H9 (cell line): ENCODE data around the gene CTNNB1. TPM values are rescaled to one million over a fixed set of nuclear protein-coding genes. Genes with fewer than 3 reads are reported as not detected.

Experiments used
- DNase-seq: peaks from one replicate; pipeline ENCODE4 v3.0.0-alpha.2; 2017
- H2AFZ ChIP-seq: one replicate; pipeline ENCODE4 v1.6.1; 2013; ENCODE audit warnings: mild to moderate bottlenecking, low read length, control low read depth, moderate library complexity
- H2AK5ac ChIP-seq: 2 replicates; pipeline ENCODE4 v1.6.1; 2013; ENCODE audit warnings: low read length, control low read depth, mixed read lengths; ENCODE audit not compliant: insufficient read length
- H2BK120ac ChIP-seq: one replicate; pipeline ENCODE4 v1.6.1; 2013; ENCODE audit warnings: low read depth, mild to moderate bottlenecking, low read length, control low read depth, inconsistent platforms; ENCODE audit not compliant: poor library complexity, severe bottlenecking
- H2BK12ac ChIP-seq: 2 replicates; pipeline ENCODE4 v1.6.1; 2013; ENCODE audit warnings: low read length, control low read depth, mixed read lengths, low read depth; ENCODE audit not compliant: insufficient read length
- H2BK15ac ChIP-seq: 2 replicates; pipeline ENCODE4 v1.6.1; 2013; ENCODE audit warnings: low read depth, low read length, control low read depth
- H2BK20ac ChIP-seq: one replicate; pipeline ENCODE4 v1.6.1; 2013; ENCODE audit warnings: low read depth, mild to moderate bottlenecking, low read length, control low read depth, inconsistent platforms; ENCODE audit not compliant: poor library complexity, severe bottlenecking
- H2BK5ac ChIP-seq: 2 replicates; pipeline ENCODE4 v1.6.1; 2013; ENCODE audit warnings: low read length, control low read depth, mixed read lengths; ENCODE audit not compliant: insufficient read length
- H3K14ac ChIP-seq: 2 replicates; pipeline ENCODE4 v1.6.1; 2013; ENCODE audit warnings: low read length, control low read depth; ENCODE audit not compliant: insufficient read depth
- H3K18ac ChIP-seq: 2 replicates; pipeline ENCODE4 v1.6.1; 2013; ENCODE audit warnings: low read depth, mild to moderate bottlenecking, mixed read lengths, low read length, control low read depth; ENCODE audit not compliant: insufficient read length
- H3K23ac ChIP-seq: 2 replicates; pipeline ENCODE4 v1.6.1; 2013; ENCODE audit warnings: low read length, control low read depth, mixed read lengths, low read depth; ENCODE audit not compliant: insufficient read length
- H3K23me2 ChIP-seq: 2 replicates; pipeline ENCODE4 v1.6.1; 2013; ENCODE audit warnings: low read depth, mild to moderate bottlenecking, mixed read lengths, low read length, control low read depth; ENCODE audit not compliant: insufficient read length, poor library complexity, severe bottlenecking
- H3K27ac ChIP-seq: 2 replicates; pipeline ENCODE4 v1.5.1; 2013; ENCODE audit warnings: low read length, control low read depth, mixed read lengths, low read depth; ENCODE audit not compliant: insufficient read length
- H3K27me3 ChIP-seq: 2 replicates; pipeline ENCODE4 v1.6.1; 2013; ENCODE audit warnings: low read length, control low read depth, inconsistent platforms; ENCODE audit not compliant: insufficient read depth
- H3K4ac ChIP-seq: 2 replicates; pipeline ENCODE4 v1.6.1; 2013; ENCODE audit warnings: low read depth, mild to moderate bottlenecking, control low read depth, inconsistent platforms, low read length, moderate library complexity
- H3K4me1 ChIP-seq: 2 replicates; pipeline ENCODE4 v1.6.1; 2013; ENCODE audit warnings: low read length, control low read depth, inconsistent platforms; ENCODE audit not compliant: insufficient read depth
- H3K4me2 ChIP-seq: 2 replicates; pipeline ENCODE4 v1.6.1; 2013; ENCODE audit warnings: low read length, control low read depth, mixed read lengths; ENCODE audit not compliant: insufficient read length, insufficient read depth
- H3K56ac ChIP-seq: 2 replicates; pipeline ENCODE4 v1.6.1; 2013; ENCODE audit warnings: low read depth, mild to moderate bottlenecking, mixed read lengths, low read length, control low read depth; ENCODE audit not compliant: insufficient read length
- H3K79me1 ChIP-seq: 2 replicates; pipeline ENCODE4 v1.6.1; 2013; ENCODE audit warnings: low read depth, mild to moderate bottlenecking, moderate library complexity, low read length, control low read depth, inconsistent platforms; ENCODE audit not compliant: insufficient read depth, poor library complexity, severe bottlenecking
- H3K79me2 ChIP-seq: 2 replicates; pipeline ENCODE4 v1.6.1; 2013; ENCODE audit warnings: low read length, control low read depth, inconsistent platforms; ENCODE audit not compliant: insufficient read depth
- H3K9ac ChIP-seq: 2 replicates; pipeline ENCODE4 v1.6.1; 2013; ENCODE audit warnings: low read length, control low read depth, mixed read lengths; ENCODE audit not compliant: insufficient read length; ENCODE audit errors: extremely low read depth
- H3K9me3 ChIP-seq: one replicate; pipeline ENCODE4 v1.6.1; 2013; ENCODE audit warnings: low read depth, low read length, inconsistent platforms; ENCODE audit not compliant: control insufficient read depth
- H3T11ph ChIP-seq: one replicate; pipeline ENCODE4 v1.6.1; 2013; ENCODE audit warnings: mild to moderate bottlenecking, low read length, control low read depth, inconsistent platforms
- H4K20me1 ChIP-seq: one replicate; pipeline ENCODE4 v1.6.1; 2013; ENCODE audit not compliant: control insufficient read depth, insufficient read length, insufficient read depth
- H4K5ac ChIP-seq: 2 replicates; pipeline ENCODE4 v1.6.1; 2013; ENCODE audit warnings: low read depth, mild to moderate bottlenecking, mixed read lengths, low read length, control low read depth; ENCODE audit not compliant: insufficient read length
- H4K8ac ChIP-seq: replicated peaks from 2 replicates; pipeline ENCODE4 v1.6.1; 2013; ENCODE audit warnings: low read length, control low read depth, mixed read lengths, low read depth; ENCODE audit not compliant: insufficient read length
- H4K91ac ChIP-seq: 2 replicates; pipeline ENCODE4 v1.6.1; 2013; ENCODE audit warnings: low read depth, mild to moderate bottlenecking, moderate library complexity, mixed read lengths, low read length, control low read depth; ENCODE audit not compliant: insufficient read length
- H3K27ac Mint-ChIP-seq, 3 experiments: 2 replicates in 2 of 3; 3 replicates in 1 of 3; pipeline ENCODE4 v1.8.0; 2020 to 2021; ENCODE audit warnings: mixed read lengths in 3 of 3, mild to moderate bottlenecking in 1 of 3, moderate library complexity in 1 of 3
- H3K27me3 Mint-ChIP-seq: 2 replicates; pipeline ENCODE4 v1.8.0; 2021; ENCODE audit warnings: low read depth, mild to moderate bottlenecking, moderate library complexity, mixed read lengths
- H3K36me3 Mint-ChIP-seq, 3 experiments: 2 replicates in 2 of 3; 3 replicates in 1 of 3; pipeline ENCODE4 v1.8.0; 2020 to 2021; ENCODE audit warnings: low read depth in 3 of 3, mixed read lengths in 3 of 3; ENCODE audit not compliant: insufficient read depth in 1 of 3
- H3K4me1 Mint-ChIP-seq, 2 experiments: 2 replicates each; pipeline ENCODE4 v1.8.0; 2020; ENCODE audit warnings: mixed read lengths in 2 of 2
- H3K4me3 Mint-ChIP-seq, 2 experiments: 2 replicates in 1 of 2; 3 replicates in 1 of 2; pipeline ENCODE4 v1.8.0; 2020 to 2021; ENCODE audit warnings: mild to moderate bottlenecking in 2 of 2, mixed read lengths in 2 of 2, moderate library complexity in 1 of 2
- H3K9me3 Mint-ChIP-seq, 2 experiments: 2 replicates in 1 of 2; 3 replicates in 1 of 2; pipeline ENCODE4 v1.8.0; 2020; ENCODE audit warnings: mild to moderate bottlenecking in 2 of 2, mixed read lengths in 2 of 2, moderate library complexity in 1 of 2
- CTCF ChIP-seq: fragments of 200-600 bp; sonication (generic); conservative IDR thresholded peaks from 3 replicates; pipeline ENCODE4 v1.8.0; 2021; ENCODE audit warnings: antibody characterized with exemption, mild to moderate bottlenecking
- WGBS: extraction: QIAGEN DNeasy Blood & Tissue Kit; methylation state at CpG from one replicate; pipeline ENCODE4 v1.1.7; 2013; ENCODE audit warnings: missing lambda C conversion rate, low lambda C conversion rate, mixed read lengths; ENCODE audit not compliant: insufficient read length; ENCODE audit errors: extremely low coverage; 5-methylcytosine and 5-hydroxymethylcytosine counted together
- total RNA-seq: library from RNA; stranded (reverse); gene quantifications from 2 replicates; pipeline ENCODE4 v1.2.1, GENCODE V29; 2021

The CTNNB1 gene
- total RNA-seq, 1 experiment from 2014 or later, result 500 TPM

GRCh38 chr3:41286305-41286704 lies 87.0 kb downstream of the CTNNB1 start:
- WGBS, result no CpG with 5 or more reads among the region's 6 CpGs
- Histone ChIP-seq H3K4me1 (no peaks in the 10 kb centered on the region), H3K9me3 (no peaks in the 10 kb centered on the region), H3K4ac (no peak overlapping the region), H2BK120ac (no peak overlapping the region), H3T11ph (no peak overlapping the region), H2BK15ac (no peak overlapping the region), H2AFZ (no peak overlapping the region), H3K9ac (no peak overlapping the region), H3K79me1 (no peaks in the 10 kb centered on the region), H3K79me2 (no peaks in the 10 kb centered on the region), H3K27me3 (no peaks in the 10 kb centered on the region), H2AK5ac (no peak overlapping the region), H3K27ac (no peak overlapping the region), H2BK20ac (no peak overlapping the region), H3K56ac (no peak overlapping the region), H4K8ac (no peak overlapping the region), H2BK5ac (no peak overlapping the region), H4K20me1 (no peaks in the 10 kb centered on the region), H3K14ac (no peak overlapping the region), H3K4me2 (no peak overlapping the region), H3K18ac (no peak overlapping the region), H2BK12ac (no peak overlapping the region), H3K23me2 (no peaks in the 10 kb centered on the region), H4K5ac (no peak overlapping the region), H4K91ac (no peak overlapping the region), H3K23ac (no peak overlapping the region)
- peak overlapping the region in 2 of 3 experiments; percentile 9 to 31; a peak in 1 of 7 replicates for H3K27ac Mint-ChIP-seq
- H3K36me3 Mint-ChIP-seq, result peaks cover 0 to 3% (median 2%) of the 10 kb centered on the region in 3 experiments; a peak in 1 of 7 replicates
- no peak for DNase-seq
- no peak overlapping the region for H3K4me3 Mint-ChIP-seq
- H3K27me3 Mint-ChIP-seq, result no peaks in the 10 kb centered on the region
- H3K4me1 Mint-ChIP-seq, result peaks cover 9 to 10% of the 10 kb centered on the region in 2 experiments
- TF ChIP-seq CTCF, result peak; percentile 32; the same call in 1 of the 3 replicates
- H3K9me3 Mint-ChIP-seq, result peaks cover 6 to 9% of the 10 kb centered on the region in 2 experiments; a peak in 4 of 5 replicates
